Panc1 (cell line): Measurements from ENCODE around the gene AFDN.

Experiments
- POLR2AphosphoS5 ChIP-seq: IDR thresholded peaks from 2 replicates; pipeline ENCODE4 v1.6.1; 2012; ENCODE audit warnings: mild to moderate bottlenecking, low read depth, low read length, moderate library complexity
- REST ChIP-seq, 2 experiments: IDR thresholded peaks; 2 replicates each; pipeline ENCODE4 v1.6.1; 2011 to 2012; ENCODE audit warnings: low read depth in 2 of 2, control low read depth in 1 of 2, low read length in 1 of 2, mild to moderate bottlenecking in 1 of 2, moderate library complexity in 1 of 2; ENCODE audit not compliant: insufficient read depth in 1 of 2
- SIN3A ChIP-seq: IDR thresholded peaks from 2 replicates; pipeline ENCODE4 v1.6.1; 2012; ENCODE audit warnings: low read depth, mild to moderate bottlenecking, low read length, moderate library complexity, borderline replicate concordance; ENCODE audit not compliant: insufficient read depth
- TCF7L2 ChIP-seq: IDR thresholded peaks from 2 replicates; pipeline ENCODE4 v1.6.1; 2011; ENCODE audit warnings: mild to moderate bottlenecking, low read depth, low read length, inconsistent platforms
- TF ChIP-seq, protein P1 (sequence below): fragments of 450-650 bp; IDR thresholded peaks from 2 replicates; pipeline ENCODE4 v1.5.1; 2017; ENCODE audit warnings: mild to moderate bottlenecking

DNA sequence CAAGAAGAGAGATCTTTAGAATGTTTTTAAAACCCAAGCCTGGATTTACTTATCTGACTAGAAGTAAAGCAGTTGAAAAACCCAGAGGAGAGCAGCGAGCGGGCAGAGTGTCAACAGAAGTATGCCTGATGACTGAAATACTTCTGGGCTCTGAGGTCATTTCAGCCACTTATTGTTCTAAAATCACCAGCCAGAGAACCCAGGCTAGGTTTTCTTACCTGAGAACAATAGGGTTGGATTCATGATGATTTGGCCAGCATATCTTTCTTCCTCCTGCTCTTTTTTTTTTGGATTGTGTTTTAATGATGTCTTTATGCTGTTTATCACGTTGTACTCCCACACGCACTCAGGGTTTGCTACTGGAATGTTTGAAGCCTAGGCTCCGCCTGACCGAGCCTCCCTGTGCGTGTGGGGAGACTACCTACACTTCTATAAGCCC lies 107.7 kb downstream of the AFDN start:
- TF ChIP-seq, protein P1, sequence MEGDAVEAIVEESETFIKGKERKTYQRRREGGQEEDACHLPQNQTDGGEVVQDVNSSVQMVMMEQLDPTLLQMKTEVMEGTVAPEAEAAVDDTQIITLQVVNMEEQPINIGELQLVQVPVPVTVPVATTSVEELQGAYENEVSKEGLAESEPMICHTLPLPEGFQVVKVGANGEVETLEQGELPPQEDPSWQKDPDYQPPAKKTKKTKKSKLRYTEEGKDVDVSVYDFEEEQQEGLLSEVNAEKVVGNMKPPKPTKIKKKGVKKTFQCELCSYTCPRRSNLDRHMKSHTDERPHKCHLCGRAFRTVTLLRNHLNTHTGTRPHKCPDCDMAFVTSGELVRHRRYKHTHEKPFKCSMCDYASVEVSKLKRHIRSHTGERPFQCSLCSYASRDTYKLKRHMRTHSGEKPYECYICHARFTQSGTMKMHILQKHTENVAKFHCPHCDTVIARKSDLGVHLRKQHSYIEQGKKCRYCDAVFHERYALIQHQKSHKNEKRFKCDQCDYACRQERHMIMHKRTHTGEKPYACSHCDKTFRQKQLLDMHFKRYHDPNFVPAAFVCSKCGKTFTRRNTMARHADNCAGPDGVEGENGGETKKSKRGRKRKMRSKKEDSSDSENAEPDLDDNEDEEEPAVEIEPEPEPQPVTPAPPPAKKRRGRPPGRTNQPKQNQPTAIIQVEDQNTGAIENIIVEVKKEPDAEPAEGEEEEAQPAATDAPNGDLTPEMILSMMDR, result no peak
- no peak for TF ChIP-seq POLR2AphosphoS5
- no peak for TF ChIP-seq SIN3A
- no peak for TF ChIP-seq TCF7L2
- no peak for TF ChIP-seq REST (IDR thresholded peaks at IDR 0.05; ENCODE audit: insufficient read depth in 1 of 2, low read depth in 2 of 2, low read length in 1 of 2)
